ENCODE measurements around the gene PPP6R3.

The PPP6R3 gene

GRCh38 chr11:68657021-68657780 is 196.6 kb downstream of the PPP6R3 start:
- no peaks in the 10 kb centered on the region for H3K79me2 ChIP-seq (ENCODE audit: insufficient read depth, low read length)
- H3K27ac ChIP-seq (ENCODE audit: low read depth, low read length, poor library complexity, severe bottlenecking) = no peak overlapping the region
- no peaks in the 10 kb centered on the region for H4K20me1 ChIP-seq (ENCODE audit: insufficient read depth, low read length)
- peaks cover 11% of the 10 kb centered on the region; the same call in 1 of the 2 replicates for H3K27me3 ChIP-seq (ENCODE audit: insufficient read depth, low read length)
- H2AFZ ChIP-seq (ENCODE audit: low read length) = no peak overlapping the region
- no peaks in the 10 kb centered on the region for H3F3A ChIP-seq (ENCODE audit: insufficient read depth, low read length)
- no peaks in the 10 kb centered on the region; the same call in 1 of the 2 replicates for H3K36me3 ChIP-seq (ENCODE audit: insufficient read depth, low read length)
- H3K9me2 ChIP-seq (ENCODE audit: low read depth, low read length) = no peaks in the 10 kb centered on the region
- TF ChIP-seq EZH2 (IDR thresholded peaks at IDR 0.05; ENCODE audit: borderline replicate concordance, low read length) (no peak), CTCF (IDR thresholded peaks at IDR 0.05; ENCODE audit: low read length) (no peak)
- no peak overlapping the region for H3K4me2 ChIP-seq (ENCODE audit: low read length)
- no peak overlapping the region for H3K4me3 ChIP-seq (ENCODE audit: low read depth, low read length, poor library complexity, severe bottlenecking)
- H3K9me3 ChIP-seq (ENCODE audit: low read length) = no peaks in the 10 kb centered on the region
- no peak overlapping the region for H3K9ac ChIP-seq (ENCODE audit: low read length)
- H3K4me1 ChIP-seq (ENCODE audit: insufficient read depth, low read length, severe bottlenecking) = no peaks in the 10 kb centered on the region

- Histone ChIP-seq H3K4me2 (ENCODE audit: low read length) (no peak overlapping the region), H3K4me1 (ENCODE audit: insufficient read depth, low read length, severe bottlenecking) (no peaks in the 10 kb centered on the region), H3K79me2 (ENCODE audit: insufficient read depth, low read length) (no peaks in the 10 kb centered on the region), H4K20me1 (ENCODE audit: insufficient read depth, low read length) (no peaks in the 10 kb centered on the region), H3K27ac (ENCODE audit: low read depth, low read length, poor library complexity, severe bottlenecking) (no peak overlapping the region), H3K9ac (ENCODE audit: low read length) (no peak overlapping the region), H3K9me2 (ENCODE audit: low read depth, low read length) (no peaks in the 10 kb centered on the region), H3K36me3 (ENCODE audit: insufficient read depth, low read length) (no peaks in the 10 kb centered on the region; the same call in 1 of the 2 replicates), H3F3A (ENCODE audit: insufficient read depth, low read length) (no peaks in the 10 kb centered on the region), H3K4me3 (ENCODE audit: low read depth, low read length, poor library complexity, severe bottlenecking) (no peak overlapping the region), H3K27me3 (ENCODE audit: insufficient read depth, low read length) (peaks cover 14% of the 10 kb centered on the region; the same call in 1 of the 2 replicates), H3K9me3 (ENCODE audit: low read length) (0 out of 2 replicates have a peak, but pooled peaks cover 2% of the 10 kb centered on the region), H2AFZ (ENCODE audit: low read length) (no peak overlapping the region)
- TF ChIP-seq CTCF (IDR thresholded peaks at IDR 0.05; ENCODE audit: low read length) = no peak
- TF ChIP-seq EZH2 (IDR thresholded peaks at IDR 0.05; ENCODE audit: borderline replicate concordance, low read length) = no peak
These were observed 197.5 kb downstream of the PPP6R3 start for GRCh38 chr11:68658097-68658496.

- TF ChIP-seq EZH2 (IDR thresholded peaks at IDR 0.05; ENCODE audit: borderline replicate concordance, low read length) (no peak), CTCF (IDR thresholded peaks at IDR 0.05; ENCODE audit: low read length) (no peak)
- Histone ChIP-seq H3K36me3 (ENCODE audit: insufficient read depth, low read length) (no peaks in the 10 kb centered on the region; the same call in 1 of the 2 replicates), H3F3A (ENCODE audit: insufficient read depth, low read length) (no peaks in the 10 kb centered on the region), H2AFZ (ENCODE audit: low read length) (no peak overlapping the region), H3K27ac (ENCODE audit: low read depth, low read length, poor library complexity, severe bottlenecking) (no peak overlapping the region), H3K27me3 (ENCODE audit: insufficient read depth, low read length) (peaks cover 14% of the 10 kb centered on the region; the same call in 1 of the 2 replicates), H3K4me2 (ENCODE audit: low read length) (no peak overlapping the region), H3K79me2 (ENCODE audit: insufficient read depth, low read length) (no peaks in the 10 kb centered on the region), H3K9me3 (ENCODE audit: low read length) (0 out of 2 replicates have a peak, but pooled peaks cover 2% of the 10 kb centered on the region), H4K20me1 (ENCODE audit: insufficient read depth, low read length) (no peaks in the 10 kb centered on the region), H3K4me3 (ENCODE audit: low read depth, low read length, poor library complexity, severe bottlenecking) (no peak overlapping the region), H3K4me1 (ENCODE audit: insufficient read depth, low read length, severe bottlenecking) (no peaks in the 10 kb centered on the region), H3K9ac (ENCODE audit: low read length) (no peak overlapping the region), H3K9me2 (ENCODE audit: low read depth, low read length) (no peaks in the 10 kb centered on the region)
These were observed 198.1 kb downstream of the PPP6R3 start for GRCh38 chr11:68658661-68659060.

Data from OCI-LY1 (cell line).